ENCODE data around the gene CHST8.
"Not testable (repeated sequence)": the region's sequence is repeated elsewhere in the genome, so short reads cannot be mapped to it uniquely, and the experiment has no call there.

CHST8 gene, protein sequence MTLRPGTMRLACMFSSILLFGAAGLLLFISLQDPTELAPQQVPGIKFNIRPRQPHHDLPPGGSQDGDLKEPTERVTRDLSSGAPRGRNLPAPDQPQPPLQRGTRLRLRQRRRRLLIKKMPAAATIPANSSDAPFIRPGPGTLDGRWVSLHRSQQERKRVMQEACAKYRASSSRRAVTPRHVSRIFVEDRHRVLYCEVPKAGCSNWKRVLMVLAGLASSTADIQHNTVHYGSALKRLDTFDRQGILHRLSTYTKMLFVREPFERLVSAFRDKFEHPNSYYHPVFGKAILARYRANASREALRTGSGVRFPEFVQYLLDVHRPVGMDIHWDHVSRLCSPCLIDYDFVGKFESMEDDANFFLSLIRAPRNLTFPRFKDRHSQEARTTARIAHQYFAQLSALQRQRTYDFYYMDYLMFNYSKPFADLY

DNA sequence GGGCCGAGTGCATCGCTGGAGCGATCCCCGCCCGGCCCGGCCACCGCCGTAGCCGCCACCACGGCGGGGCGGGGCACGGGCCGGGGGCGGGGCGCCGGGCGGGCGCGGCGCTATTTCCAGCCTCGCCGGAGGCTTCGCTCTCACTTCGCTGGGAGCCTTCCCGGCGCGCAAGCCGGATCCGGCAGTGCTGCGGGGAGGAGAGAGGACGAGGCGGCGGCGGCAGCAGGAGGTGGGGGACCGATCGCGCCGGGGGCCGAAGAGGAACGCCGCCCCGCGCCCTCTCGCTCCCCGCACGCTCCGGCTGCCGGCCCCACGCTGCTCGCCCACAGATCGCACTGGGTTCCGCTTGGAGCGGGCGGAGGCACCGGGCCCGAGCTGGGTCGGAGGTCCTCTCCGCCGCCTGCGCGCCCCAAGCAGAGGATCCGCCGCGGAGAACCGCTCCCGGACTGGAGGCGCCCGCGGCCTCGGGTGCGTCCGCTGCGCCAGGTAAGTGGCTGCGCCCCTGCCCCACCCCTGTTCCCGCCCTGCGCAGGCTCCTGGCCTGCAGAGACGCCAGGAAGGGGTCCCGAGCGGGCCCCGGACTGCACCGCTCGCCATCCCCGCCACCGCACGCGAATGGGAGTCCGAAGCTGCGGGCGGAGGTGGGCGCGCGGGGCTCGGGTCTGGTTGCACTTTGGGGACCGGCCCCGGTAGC lies at the start of gene CHST8:
Gene CHST8, plus strand, starts transcription at position 143 of the 694 bp plus-strand sequence. CDS start 67,309 bp downstream, outside the sequence.
- DNase-seq, result no peak

DNA sequence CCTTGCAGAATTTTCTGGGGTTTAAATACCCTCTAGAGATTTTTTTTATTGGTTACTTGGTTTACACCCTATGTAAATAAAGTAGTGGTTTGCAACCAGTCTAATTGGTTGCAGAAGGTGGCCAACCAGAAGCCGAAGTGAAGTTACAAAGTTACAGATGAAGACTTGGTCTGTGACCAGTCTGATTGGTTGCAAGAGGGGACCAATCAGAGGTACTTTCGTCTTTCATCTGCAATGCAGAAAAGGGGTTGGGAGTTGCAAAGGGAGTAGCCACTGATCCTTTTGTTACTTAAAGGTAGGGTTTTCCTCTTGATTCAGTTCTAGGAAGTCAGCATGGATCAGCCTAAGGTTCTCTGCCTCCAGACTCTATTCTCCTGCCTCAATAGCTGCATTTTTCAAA lies 48.8 kb upstream of the CHST8 start:
- DNase-seq, result no peak

DNA sequence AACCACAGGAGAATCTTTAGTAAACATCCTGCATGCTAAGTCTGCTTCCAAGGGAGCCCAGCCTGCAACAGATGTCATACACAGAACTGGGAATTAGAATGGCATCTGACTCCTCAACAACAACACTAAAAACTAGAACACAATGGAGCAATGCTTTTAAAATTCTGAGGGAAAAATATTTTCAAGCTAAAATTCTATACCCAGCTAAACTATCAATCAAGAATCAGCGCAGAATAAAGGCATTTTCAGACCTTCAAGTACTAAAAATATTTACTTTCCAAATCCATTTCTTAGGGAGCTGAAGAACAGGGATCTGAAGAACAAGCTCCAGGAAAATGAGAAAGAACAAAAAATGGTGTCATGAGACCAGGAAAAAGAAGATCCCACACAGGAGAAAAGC lies 46.9 kb upstream of the CHST8 start:
- no peak for DNase-seq

GRCh38 chr19:33578697-33579096 lies 43.1 kb upstream of the CHST8 start:
- DNase-seq, result no peak

DNA sequence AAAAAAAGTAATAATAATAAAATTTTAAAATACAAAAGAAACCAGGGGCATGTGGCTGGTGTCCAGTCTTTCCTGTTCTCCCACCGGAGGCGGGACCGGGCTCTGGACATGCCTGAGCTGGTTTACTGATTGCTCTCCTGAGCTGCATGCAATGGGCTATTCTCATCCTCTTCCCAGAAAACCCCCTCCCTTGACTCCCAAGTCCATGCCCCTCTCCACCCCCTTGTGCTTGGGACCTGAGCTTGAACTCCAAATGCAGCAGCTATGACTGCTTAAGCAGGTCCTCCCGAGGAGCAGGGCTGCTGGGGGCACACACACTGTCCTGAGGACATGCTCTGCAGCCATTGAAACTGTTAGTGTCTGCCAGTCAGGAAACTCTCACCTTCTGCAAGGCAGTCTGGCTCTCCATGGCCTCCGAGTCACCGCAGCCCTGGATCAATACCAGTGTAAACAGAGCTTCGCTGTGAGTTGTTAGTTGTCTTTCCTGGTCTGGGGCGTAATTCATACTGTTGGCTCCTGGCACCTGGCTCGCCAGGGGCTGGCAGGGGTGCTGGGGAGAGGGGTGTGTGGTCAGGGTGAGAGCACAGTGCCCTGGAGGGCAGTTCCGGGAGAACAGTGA lies 41.6 kb upstream of the CHST8 start:
- DNase-seq, result no peak

DNA sequence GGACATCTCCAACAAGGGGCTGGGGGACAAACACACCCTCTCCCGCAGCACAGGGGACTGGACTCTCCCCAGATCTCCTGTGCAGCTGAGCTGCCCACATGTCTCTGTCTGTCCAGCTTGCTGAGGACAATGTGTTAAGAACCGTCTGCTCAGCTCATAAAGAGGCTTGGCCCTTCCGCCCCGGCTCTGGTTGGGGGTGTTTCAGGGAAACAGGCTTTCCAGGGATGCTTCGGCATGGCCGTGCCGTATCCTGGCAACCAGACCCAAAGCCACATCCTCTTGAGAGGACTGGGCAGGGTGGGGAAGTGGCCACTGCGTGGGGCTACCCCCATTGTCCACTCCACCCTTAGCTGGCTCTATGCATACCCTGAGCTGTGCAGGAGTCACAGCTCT lies 41.1 kb upstream of the CHST8 start:
- DNase-seq, result no peak

DNA sequence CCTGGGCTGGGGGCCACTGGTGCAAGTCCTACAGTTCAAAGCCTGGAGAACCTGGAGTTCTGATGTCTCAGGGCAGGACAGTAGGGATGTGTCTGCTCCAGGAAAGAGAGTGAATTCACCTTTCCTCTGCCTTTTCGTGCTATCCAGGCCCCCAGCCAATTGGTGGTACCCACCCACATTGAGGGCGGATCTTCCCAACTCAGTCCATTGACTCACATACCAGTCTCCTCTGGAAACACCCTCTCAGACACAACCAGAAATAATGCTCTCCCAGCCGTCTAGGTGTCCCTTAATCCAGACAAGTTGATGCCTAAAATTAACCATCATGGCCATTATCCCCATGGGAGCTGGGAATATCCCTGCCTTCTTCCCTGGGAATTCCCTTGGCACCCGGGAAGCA lies 38.8 kb upstream of the CHST8 start:
- DNase-seq, result no peak

GRCh38 chr19:33587150-33587549 lies 34.6 kb upstream of the CHST8 start:
- DNase-seq, result no peak

- DNase-seq, result no peak
Observed at GRCh38 chr19:33590224-33590623, 31.5 kb upstream of the CHST8 start.

- DNase-seq, result no peak
Observed at GRCh38 chr19:33595783-33596182, 26.0 kb upstream of the CHST8 start.

- no peak for DNase-seq
Observed at GRCh38 chr19:33601583-33601982, 20.2 kb upstream of the CHST8 start.

DNA sequence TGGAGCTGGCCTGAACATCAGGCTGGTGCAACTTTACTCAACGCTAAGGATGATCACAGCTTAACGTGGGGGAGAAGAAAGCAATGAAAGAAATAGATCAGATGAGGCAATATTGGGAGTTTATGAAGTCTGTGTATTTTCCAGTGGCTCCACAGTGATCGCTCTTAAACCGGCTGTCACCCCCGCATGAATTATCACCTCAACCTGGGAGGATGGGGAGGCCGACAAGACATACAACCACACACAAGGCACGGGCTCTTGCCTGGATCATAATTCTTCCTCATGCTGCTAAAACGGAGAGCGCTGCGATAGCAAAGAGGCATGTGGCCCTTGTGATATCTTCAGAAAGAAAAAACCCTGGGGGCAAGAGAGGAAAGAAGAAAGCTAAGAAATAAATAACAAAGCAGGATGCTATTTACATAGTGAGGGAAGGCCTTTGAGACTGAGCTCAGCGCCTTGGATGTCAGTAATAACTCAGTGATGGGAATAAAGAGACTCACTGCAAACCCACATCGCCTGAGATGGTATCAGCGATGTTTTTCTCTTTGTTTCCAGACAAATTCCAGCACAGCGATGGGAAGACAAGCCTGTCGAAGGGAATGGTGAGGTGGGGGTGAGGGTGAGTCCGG lies 19.1 kb upstream of the CHST8 start:
- DNase-seq, result no peak

DNA sequence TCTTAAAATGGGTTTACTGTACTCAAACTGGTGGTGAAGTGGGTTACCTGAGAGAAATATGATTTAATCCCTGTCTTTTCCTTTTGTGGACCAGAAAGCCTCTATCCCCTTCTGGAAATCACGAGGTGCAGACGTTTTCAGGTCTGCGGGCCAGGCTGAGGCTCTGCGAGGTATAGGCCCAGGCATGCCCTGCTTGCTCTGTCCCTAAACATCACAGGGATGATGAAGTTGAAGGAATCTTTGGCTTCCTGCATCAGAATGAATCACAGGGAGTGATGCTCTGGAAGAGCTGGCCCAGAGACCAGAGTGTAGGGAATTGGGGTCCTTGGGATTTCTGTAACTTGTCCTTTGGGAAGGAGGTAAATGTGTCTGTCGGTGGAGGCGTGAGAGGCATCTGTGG lies 18.4 kb upstream of the CHST8 start:
- DNase-seq, result no peak

GRCh38 chr19:33604651-33605050 lies 17.1 kb upstream of the CHST8 start:
- DNase-seq, result no peak

DNA sequence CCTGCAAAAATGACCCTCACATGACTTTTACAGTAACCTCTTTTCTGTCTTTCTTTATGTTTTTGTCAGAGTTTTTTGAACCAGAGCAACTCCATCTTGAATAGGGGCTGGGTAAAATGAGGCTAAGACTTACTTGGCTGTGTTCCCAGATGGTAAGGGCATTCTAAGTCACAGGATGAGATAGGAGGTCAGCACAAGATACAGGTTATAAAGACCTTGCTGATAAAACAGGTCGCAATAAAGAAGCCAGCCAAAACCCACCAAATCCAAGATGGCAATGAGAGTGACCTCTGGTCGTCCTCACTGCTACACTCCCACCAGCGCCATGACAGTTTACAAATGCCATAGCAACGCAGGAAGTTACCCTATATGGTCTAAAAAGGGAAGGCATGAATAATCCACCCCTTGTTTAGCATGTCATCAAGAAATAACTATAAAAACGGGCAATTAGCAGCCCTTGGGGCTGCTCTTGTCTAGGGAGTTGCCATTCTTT lies 15.9 kb upstream of the CHST8 start:
- not testable (repeated sequence) for DNase-seq

DNA sequence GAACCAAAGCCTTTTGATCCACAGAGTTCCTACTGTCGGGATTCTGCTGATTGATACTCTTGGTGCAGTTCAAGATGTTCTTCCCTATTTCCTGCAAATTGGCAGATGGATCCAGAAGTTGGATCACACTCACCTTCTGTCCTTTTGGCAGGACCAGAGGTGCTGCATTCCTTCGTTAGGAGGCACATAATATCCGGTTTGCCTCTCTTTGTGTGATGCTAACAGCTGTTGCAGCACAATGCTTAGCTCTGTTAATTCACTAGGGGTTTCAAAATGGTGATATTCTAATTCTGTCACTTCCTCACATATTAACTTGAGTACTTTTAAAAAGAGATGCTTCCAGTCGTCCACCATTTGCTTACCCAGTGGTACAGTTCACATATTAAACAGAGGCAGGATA lies 15.2 kb upstream of the CHST8 start:
- no peak for DNase-seq

DNA sequence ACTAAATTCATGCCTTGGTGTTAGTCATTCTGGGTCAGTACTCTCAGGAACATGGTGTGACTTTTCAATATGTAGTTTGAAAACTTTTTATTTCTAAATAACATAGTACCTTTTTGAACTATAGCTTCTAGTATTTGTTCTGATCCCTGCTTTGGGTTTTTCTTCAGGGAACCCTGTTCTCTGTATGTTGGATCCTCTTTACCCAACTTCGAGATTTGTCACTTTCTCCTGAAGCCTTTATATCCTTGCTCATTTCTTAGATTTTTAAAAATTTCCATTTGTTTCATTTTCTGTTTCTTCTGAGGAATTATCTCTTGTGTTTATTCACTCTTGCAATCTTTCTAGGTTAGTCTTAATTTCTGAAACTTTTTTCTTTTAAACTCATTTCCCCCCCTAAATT lies 12.4 kb upstream of the CHST8 start:
- no peak for DNase-seq

DNA sequence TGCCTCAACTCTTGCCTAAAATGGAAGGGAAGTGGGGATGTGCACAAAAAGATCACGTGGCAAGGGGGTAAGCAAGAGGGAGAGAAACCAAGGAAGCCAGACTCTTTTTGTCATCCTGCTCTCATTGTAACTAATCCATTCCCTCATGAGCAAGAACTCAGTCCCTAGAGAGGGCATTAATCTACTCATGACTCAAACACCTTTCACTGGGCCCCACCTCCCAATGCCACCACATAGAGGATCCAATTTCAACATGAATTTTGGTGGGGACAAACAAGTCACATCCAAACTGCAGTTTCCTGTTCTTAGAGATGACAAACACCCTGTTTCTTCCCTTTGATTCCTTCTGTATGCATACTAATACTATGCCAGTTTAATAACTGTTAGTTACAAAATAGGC lies 11.2 kb upstream of the CHST8 start:
- no peak for DNase-seq

DNA sequence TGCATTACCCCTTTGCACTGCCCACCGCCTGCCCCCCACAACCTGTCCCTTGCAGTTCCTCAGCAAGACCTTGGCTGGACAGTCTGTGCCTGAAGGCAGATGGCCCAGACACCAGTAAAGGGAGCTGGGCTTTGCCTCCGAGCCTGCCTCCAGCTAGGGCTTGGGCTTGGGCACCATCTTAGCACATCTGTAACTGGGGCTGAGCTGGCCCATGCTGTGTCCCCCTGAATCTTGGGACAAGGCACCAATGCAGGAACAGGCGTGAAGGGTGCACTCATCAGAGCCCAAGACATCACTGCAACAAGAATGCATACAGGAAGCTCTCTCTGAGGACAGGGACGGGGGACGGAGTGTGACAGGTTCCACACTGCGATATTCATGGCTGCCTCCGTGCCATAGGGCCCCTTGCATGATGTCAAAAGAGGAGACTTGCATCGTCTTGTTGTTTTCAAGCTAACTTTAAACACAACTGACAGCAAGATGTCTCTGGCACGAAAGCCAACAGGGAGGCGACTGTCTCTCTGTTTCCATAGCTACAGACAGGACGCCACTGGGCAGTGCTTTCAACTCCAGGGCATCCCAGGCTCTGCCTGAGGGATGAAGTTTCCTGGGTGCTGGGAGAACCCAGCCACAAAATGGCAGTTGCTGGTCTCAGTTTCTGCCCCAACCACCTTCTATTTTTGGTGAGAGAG lies 8.7 kb upstream of the CHST8 start:
- DNase-seq, result no peak

GRCh38 chr19:33613620-33614000 lies 8.1 kb upstream of the CHST8 start:
- no peak for DNase-seq

GRCh38 chr19:33616346-33616745 lies 5.4 kb upstream of the CHST8 start:
- no peak for DNase-seq

- no peak for DNase-seq
Observed at GRCh38 chr19:33616857-33617256, 4.9 kb upstream of the CHST8 start.

- not testable (repeated sequence) for DNase-seq
Observed at GRCh38 chr19:33618363-33618762, 3.4 kb upstream of the CHST8 start.

All from CD4-positive, alpha-beta T cell treated with Interleukin-12 subunit alpha and Interleukin-12 subunit beta, for 1 hour (primary cell).